Vagina (tissue), 2 donors: ENCODE measurements around the gene ARID2.

ENCODE experiments used
- CTCF ChIP-seq, 3 experiments: fragments of 450-650 bp in 2 of 3; fragments of 200-600 bp in 1 of 3; sonication (generic) in 1 of 3; IDR thresholded peaks; one replicate each; pipeline ENCODE4 v1.5.1; 2017 to 2019; ENCODE audit warnings: antibody characterized with exemption in 3 of 3, mild to moderate bottlenecking in 2 of 3, moderate library complexity in 2 of 3
- POLR2A ChIP-seq, 2 donors: fragments of 450-650 bp; IDR thresholded peaks; one replicate each; pipeline ENCODE4 v1.6.1; 2017; ENCODE audit warnings: antibody characterized with exemption in 2 of 2, mild to moderate bottlenecking in 2 of 2, moderate library complexity in 2 of 2

GRCh38 chr12:45775964-45776363 is 46.5 kb downstream of the ARID2 start:
- TF ChIP-seq CTCF (IDR thresholded peaks at IDR 0.05) (no peak), POLR2A (IDR thresholded peaks at IDR 0.05) (no peak)
